ENCODE results near the gene VPS9D1. TPM values are rescaled to one million over a fixed set of nuclear protein-coding genes. Genes with fewer than 3 reads are reported as not detected.

VPS9D1 gene
- 3.0 to 4.8 TPM (median 4.6 TPM) in 5 replicates for total RNA-seq (2022; extraction: Qiagen RNA extraction; ENCODE audit: low read depth)

GRCh38 chr16:89720813-89721545 lies at the start of gene VPS9D1, which contains the start of gene ZNF276:
VPS9D1 (minus strand) TSS chr16:89720898; CDS start chr16:89720861, 37 bp downstream.
ZNF276 (plus strand) TSS chr16:89721537; CDS start chr16:89721641, 104 bp downstream.

GRCh38 chr16:89701425-89702406 lies 19.0 kb downstream of the VPS9D1 start, which contains the start of gene SPATA2L:
SPATA2L (minus strand) TSS chr16:89701705; CDS start chr16:89701232, 473 bp downstream.

GRCh38 chr16:89686520-89687091 lies 34.1 kb downstream of the VPS9D1 start, which contains the start of gene CDK10:
CDK10 (plus strand) TSS chr16:89686689; CDS start chr16:89686711, 22 bp downstream.

DNA sequence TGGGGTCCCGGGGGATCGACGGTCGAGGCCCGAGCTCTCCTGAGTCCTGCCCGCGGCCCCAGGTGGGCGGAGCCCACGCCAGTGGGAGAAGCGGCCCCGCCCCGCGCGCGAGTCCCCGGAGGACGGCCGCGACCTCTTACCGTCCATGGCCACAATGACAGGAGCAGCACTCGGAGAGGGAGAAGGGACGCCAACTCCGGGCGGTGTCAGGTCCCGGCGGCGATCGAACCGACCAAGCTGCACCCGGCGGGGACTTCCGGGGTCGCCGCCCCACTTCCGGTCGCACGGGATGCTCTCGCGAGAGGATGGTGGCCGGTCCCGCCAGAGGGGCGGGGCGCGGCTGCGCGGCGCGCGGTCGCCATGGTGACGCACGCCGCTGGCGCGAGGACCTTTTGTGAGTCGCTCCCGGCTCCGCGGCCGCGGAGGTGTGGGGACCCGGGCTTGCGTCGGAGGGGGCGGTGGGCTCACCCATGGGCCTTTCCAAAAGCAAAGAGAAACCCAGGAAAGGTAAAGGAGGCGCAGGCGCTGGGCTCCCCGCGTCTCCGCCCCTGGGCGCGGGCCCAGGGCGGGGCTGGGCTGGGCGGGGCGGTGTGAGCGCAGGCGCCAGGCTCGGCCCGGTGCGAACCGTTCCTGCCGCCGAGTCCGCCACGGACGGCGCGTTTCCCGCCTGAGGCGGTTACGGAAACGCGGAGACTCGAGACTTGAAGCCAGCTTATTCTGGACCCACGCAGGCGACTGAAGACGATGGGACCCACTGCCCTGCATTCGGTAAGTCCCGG lies 63.1 kb downstream of the VPS9D1 start, which contains the start of the genes CHMP1A and SPATA33:
TSS of gene CHMP1A (minus strand) at position 267 of the 779 bp plus-strand sequence. CDS start at position 147, 120 bp downstream.
TSS of gene SPATA33 (plus strand) at position 395 of the 779 bp plus-strand sequence. CDS start at position 471, 76 bp downstream.

Other genes starting within 250 kb of the VPS9D1 start
- 74.4 to 99.6 TPM (median 95.8 TPM) in 5 replicates for gene ANKRD11, start 230.3 kb downstream of the VPS9D1 start, total RNA-seq (2022; extraction: Qiagen RNA extraction; ENCODE audit: low read depth)
- gene SPG7, start 212.5 kb downstream of the VPS9D1 start, total RNA-seq (2022; extraction: Qiagen RNA extraction; ENCODE audit: low read depth) = 81.3 to 91.9 TPM (median 82.9 TPM) in 5 replicates
- gene RPL13, start 160.2 kb downstream of the VPS9D1 start, total RNA-seq (2022; extraction: Qiagen RNA extraction; ENCODE audit: low read depth) = 3,032 to 4,077 TPM (median 3,876 TPM) in 5 replicates
- gene CPNE7, start 145.1 kb downstream of the VPS9D1 start, total RNA-seq (2022; extraction: Qiagen RNA extraction; ENCODE audit: low read depth) = 41.5 to 71.1 TPM (median 57.3 TPM) in 5 replicates
- gene DPEP1, start 107.3 kb downstream of the VPS9D1 start, total RNA-seq (2022; extraction: Qiagen RNA extraction; ENCODE audit: low read depth) = 0.75 to 1.3 TPM (median 0.77 TPM) in 5 replicates
- 87.7 to 99.7 TPM (median 94.8 TPM) in 5 replicates for gene CHMP1A, start 63.2 kb downstream of the VPS9D1 start, total RNA-seq (2022; extraction: Qiagen RNA extraction; ENCODE audit: low read depth)
- gene SPATA33, start 63.1 kb downstream of the VPS9D1 start, total RNA-seq (2022; extraction: Qiagen RNA extraction; ENCODE audit: low read depth) = 14.6 to 17.0 TPM (median 15.5 TPM) in 5 replicates
- gene CDK10, start 34.2 kb downstream of the VPS9D1 start, total RNA-seq (2022; extraction: Qiagen RNA extraction; ENCODE audit: low read depth) = 34.9 to 69.2 TPM (median 42.5 TPM) in 5 replicates
- gene SPATA2L, start 19.2 kb downstream of the VPS9D1 start, total RNA-seq (2022; extraction: Qiagen RNA extraction; ENCODE audit: low read depth) = 9.4 to 11.4 TPM (median 10.8 TPM) in 5 replicates
- 15.0 to 18.8 TPM (median 17.4 TPM) in 5 replicates for gene ZNF276, start 639 bp upstream of the VPS9D1 start, total RNA-seq (2022; extraction: Qiagen RNA extraction; ENCODE audit: low read depth)
- gene FANCA, start 95.7 kb upstream of the VPS9D1 start, total RNA-seq (2022; extraction: Qiagen RNA extraction; ENCODE audit: low read depth) = 29.9 to 42.3 TPM (median 39.4 TPM) in 5 replicates
- gene SPIRE2, start 107.6 kb upstream of the VPS9D1 start, total RNA-seq (2022; extraction: Qiagen RNA extraction; ENCODE audit: low read depth) = 4.2 to 8.4 TPM (median 7.7 TPM) in 5 replicates
- 68.4 to 85.4 TPM (median 79.7 TPM) in 5 replicates for gene TCF25, start 152.7 kb upstream of the VPS9D1 start, total RNA-seq (2022; extraction: Qiagen RNA extraction; ENCODE audit: low read depth)
- gene MC1R, start 198.0 kb upstream of the VPS9D1 start, total RNA-seq (2022; extraction: Qiagen RNA extraction; ENCODE audit: low read depth) = 6.8 to 8.0 TPM (median 7.3 TPM) in 5 replicates
- 187 to 246 TPM (median 205 TPM) in 5 replicates for gene TUBB3, start 202.4 kb upstream of the VPS9D1 start, total RNA-seq (2022; extraction: Qiagen RNA extraction; ENCODE audit: low read depth)
- 98.4 to 116 TPM (median 106 TPM) in 5 replicates for gene DEF8, start 227.9 kb upstream of the VPS9D1 start, total RNA-seq (2022; extraction: Qiagen RNA extraction; ENCODE audit: low read depth)

Data from A549 treated with DMSO at 1 μM for 4 hours (cell line).